NB4 (cell line): ENCODE data around the gene FN3K.

Experiments used
- DNase-seq: peaks from one replicate; pipeline ENCODE4 v3.0.0; 2010; ENCODE audit warnings: low read depth
- H3K4me3 ChIP-seq: one replicate; pipeline ENCODE4 v1.5.1; 2011; ENCODE audit warnings: mild to moderate bottlenecking, low read depth, low read length, moderate library complexity
- CTCF ChIP-seq: IDR thresholded peaks from one replicate; pipeline ENCODE4 v1.5.1; 2012; ENCODE audit warnings: low read depth, low read length
- MAX ChIP-seq: IDR thresholded peaks from 2 replicates; pipeline ENCODE4 v1.6.1; 2011; ENCODE audit warnings: low read depth, low read length
- MYC ChIP-seq: IDR thresholded peaks from 2 replicates; pipeline ENCODE4 v1.6.1; 2011; ENCODE audit warnings: low read depth, low read length
- POLR2A ChIP-seq: IDR thresholded peaks from 2 replicates; pipeline ENCODE4 v1.6.1; 2011; ENCODE audit warnings: mild to moderate bottlenecking; ENCODE audit not compliant: insufficient read length; ENCODE audit errors: extremely low read depth

The FN3K gene

GRCh38 chr17:82705756-82706155 lies 29.7 kb upstream of the FN3K start:
- no peak for TF ChIP-seq CTCF
- TF ChIP-seq MYC: no peak
- TF ChIP-seq POLR2A: no peak
- TF ChIP-seq MAX: no peak
- H3K4me3 ChIP-seq: no peak overlapping the region
- no peak for DNase-seq

GRCh38 chr17:82709024-82709675 lies 26.3 kb upstream of the FN3K start:
- no peak for DNase-seq
- H3K4me3 ChIP-seq: no peak overlapping the region
- TF ChIP-seq MYC: no peak
- no peak for TF ChIP-seq MAX
- no peak for TF ChIP-seq POLR2A
- no peak for TF ChIP-seq CTCF

- H3K4me3 ChIP-seq: no peak overlapping the region
- TF ChIP-seq MAX (no peak), POLR2A (no peak), MYC (no peak), CTCF (no peak)
- no peak for DNase-seq
Measured at GRCh38 chr17:82709676-82710498, 25.5 kb upstream of the FN3K start.

GRCh38 chr17:82710499-82711232 lies 24.7 kb upstream of the FN3K start:
- no peak for DNase-seq
- H3K4me3 ChIP-seq: no peak overlapping the region
- TF ChIP-seq MAX (no peak), MYC (no peak), CTCF (no peak), POLR2A (no peak)

- TF ChIP-seq MYC (no peak), MAX (no peak), POLR2A (no peak), CTCF (no peak)
- no peak for DNase-seq
- no peak overlapping the region for H3K4me3 ChIP-seq
Measured at GRCh38 chr17:82713071-82713723, 22.2 kb upstream of the FN3K start.
